ENCODE measurements around the gene DNAJC18.
"Not testable (repeated sequence)": the region's sequence is repeated elsewhere in the genome, so short reads cannot be mapped to it uniquely, and the experiment has no call there.

DNAJC18 gene

DNA sequence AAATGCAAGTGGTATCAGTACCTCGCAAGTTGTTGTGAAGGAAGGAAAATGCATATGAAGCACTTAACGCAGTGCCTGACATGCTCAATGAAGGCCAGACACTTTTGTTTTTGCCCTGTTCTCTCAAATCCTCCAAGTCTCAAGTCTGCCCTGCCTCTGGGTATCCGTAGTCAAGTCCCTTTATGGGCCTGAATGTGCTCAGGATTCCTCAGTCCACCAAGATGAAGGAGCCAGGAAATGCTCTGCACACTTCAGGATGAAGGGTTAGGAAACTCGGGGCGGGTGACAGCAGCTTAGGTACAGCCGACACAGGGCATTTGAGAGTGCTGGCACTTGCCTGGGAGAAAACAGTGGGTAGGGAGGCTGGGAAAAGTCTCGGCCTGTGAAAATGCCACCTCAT is 21.9 kb upstream of the DNAJC18 start:
- DNase-seq (ENCODE audit: low spot score): no peak

DNA sequence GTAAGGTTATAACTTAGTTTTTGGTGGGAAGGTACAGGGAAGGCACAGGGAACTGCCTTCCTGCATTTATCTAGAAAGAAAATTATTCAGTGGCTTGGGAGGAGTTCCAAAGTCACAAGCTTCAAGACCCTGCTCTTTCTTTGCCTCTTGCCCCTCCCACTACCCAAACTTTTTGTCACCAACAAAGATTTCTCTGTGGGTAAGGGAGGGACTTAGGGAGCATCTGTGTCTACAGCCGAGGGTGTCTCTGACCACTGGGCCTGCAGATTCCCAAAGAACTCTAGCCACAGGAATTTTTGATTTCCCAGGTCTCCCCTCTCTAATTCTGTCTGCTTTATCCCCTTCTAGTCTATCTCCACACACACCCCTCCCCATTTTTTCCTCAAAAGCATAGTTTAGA is 21.1 kb upstream of the DNAJC18 start:
- no peak for DNase-seq (ENCODE audit: low spot score)

DNA sequence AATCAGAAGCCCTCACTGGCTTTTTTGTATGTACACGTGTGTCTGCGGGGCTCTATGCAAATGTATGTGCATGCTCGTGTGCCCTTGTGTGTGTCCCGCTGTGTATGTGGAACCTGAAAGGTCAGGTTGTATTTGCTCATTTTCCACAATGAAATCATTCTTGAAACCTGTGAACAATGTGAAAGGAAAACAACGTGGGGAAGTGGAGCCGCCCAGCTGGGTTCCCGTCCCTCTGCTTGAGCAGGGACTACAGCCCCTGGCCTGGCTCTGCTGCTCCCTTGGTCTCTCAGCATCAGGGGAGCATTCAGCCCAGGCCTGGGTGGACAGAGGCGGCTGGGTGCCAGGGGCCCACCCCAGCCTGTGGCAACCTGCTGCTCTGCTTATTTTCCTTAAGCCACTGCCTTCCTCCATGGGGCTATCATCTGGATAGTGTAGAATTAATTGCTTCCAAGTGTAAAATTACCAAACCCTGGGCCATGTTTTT is 20.2 kb upstream of the DNAJC18 start:
- DNase-seq (ENCODE audit: low spot score): no peak

DNA sequence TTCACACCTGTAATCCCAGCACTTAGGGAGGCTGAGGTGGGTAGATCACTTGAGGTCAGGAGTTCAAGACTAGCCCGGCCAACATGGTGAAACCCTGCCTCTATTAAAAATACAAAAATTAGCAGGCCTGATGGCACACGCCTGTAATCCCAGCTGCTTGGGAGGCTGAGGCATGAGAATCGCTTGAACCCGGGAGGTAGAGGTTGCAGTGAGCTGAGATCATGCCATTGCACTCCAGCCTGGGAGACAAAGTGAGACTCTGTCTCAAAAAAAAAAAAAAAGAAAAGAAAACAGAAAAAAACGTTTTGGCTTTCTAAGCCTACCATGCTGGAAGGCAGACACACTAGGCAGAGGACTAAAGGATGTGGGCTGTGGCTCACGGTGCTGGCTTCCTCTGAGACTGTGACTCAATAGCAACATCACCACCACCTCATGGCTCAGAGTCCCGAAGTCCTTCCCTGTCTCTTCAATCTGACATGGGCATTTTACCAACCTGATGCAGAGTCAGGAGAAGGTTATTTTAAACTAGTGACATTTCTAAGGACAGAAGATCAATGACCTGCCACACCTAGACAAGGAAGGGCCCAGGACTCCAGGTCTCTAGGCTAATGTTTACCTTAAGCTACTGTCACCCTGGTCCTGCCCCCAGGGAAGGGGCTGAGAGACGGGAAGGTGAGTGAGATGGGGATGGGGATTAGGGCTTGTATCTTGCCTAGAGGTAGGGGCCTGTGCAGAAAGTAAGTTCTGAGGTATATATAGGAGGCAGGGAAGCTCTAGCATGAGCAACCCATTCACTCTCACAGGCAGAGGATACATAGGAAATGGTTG is 19.5 kb upstream of the DNAJC18 start:
- no peak for DNase-seq (ENCODE audit: low spot score)

DNA sequence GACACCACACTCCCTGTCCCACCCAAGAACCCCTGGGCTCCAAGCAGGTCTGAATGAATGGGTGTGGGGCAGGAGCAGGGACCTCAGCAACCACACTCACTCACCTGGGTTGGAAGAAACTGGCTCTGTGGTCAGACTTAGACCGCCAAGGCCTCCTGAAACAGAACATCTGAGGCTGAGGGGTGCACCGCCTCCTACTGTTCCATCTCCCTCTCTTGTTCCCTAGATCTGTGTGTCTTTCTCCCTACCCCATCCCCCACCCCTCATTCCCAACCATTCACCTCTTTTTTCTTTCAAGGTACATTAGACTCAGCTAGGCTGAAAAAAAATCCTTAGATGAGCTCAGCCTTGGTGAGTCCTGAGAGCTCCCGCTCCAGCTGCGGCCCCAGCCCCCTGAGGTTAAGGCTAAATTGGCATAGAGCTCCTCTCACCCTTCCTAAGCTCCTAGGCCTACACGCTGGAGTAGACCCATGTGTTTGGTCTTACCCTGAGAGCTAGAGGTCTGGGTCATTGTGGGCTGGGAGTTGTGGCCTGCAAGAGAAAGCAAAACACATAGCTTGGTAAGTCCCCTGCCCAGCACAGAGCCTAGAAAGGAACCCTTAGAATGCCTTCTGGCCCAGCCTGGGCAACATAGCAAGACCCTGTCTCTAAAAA is 18.5 kb upstream of the DNAJC18 start:
- no peak for DNase-seq (ENCODE audit: low spot score)

DNA sequence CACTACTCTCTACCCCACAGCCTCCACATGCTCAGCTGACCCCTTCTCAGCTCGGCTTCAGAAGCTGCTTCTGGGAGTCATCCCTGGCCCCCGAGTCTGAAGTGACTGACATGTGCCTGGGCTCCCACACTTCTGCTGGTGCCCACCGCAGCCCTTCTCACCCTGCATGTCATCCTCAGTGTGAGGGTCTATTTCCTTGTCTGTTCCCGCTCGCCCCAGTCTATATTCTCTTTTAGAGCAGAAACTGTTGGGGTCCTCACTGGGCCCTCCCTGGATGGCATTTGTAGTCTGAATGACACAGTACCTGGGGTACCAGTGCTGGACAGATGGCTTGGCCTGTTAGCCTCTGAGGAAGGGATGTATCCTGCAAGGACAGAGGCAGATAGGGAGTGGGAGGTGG is 17.9 kb upstream of the DNAJC18 start:
- no peak for DNase-seq (ENCODE audit: low spot score)

DNA sequence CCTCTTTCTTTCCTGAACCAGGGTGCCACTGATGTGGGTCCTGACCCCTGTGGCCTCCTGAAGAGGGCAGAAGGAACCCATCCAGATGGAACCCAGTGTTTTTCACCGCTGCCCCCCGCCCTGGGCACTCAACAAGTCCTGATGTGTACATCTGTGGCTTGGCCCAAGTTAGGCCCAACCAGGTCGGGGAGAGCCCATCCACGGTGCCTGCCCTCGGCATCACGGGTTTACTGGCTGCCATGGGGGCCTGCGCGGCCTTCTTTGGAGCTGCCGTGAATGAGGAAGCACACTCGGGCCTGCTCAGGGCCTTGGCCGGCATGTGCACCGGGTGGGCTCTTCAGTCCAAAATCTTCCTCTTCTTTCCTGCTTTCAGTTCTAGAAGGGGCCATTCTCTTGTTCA is 17.5 kb upstream of the DNAJC18 start:
- no peak for DNase-seq (ENCODE audit: low spot score)

DNA sequence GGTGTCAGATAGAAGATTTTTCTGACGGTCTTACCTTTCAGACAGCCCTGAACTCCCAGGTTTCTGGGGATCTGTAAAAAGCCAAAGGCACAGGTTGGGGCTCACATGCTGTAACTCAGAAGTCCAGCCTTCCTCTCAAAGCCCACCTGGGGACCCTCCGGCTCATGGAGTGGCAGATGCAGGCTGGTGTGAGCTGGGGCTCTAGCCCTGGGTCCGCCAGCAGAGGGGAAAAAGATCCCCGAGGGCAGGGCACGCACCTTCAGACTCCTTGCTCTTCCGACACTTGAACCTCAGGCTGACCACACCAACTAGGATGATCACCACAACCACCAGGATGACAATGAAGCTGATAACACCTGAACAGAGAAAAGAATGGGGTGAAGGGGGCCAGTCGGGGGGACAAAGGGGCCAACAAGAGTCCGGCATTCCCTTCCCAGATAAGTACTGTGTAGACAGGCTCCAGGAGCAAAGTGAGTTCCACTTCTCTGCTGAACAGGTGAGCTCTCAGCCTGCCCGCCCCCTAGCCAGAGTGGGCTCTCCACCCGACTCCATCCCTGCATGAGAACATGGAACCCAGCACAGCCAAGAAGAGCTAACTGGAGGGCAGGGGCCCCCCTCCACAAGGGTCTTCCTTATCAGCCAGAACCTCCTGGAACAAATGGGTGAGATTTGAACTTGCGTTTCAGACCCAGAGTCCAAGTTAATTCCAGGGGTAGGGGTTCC is 15.4 kb upstream of the DNAJC18 start:
- no peak for DNase-seq (ENCODE audit: low spot score)

DNA sequence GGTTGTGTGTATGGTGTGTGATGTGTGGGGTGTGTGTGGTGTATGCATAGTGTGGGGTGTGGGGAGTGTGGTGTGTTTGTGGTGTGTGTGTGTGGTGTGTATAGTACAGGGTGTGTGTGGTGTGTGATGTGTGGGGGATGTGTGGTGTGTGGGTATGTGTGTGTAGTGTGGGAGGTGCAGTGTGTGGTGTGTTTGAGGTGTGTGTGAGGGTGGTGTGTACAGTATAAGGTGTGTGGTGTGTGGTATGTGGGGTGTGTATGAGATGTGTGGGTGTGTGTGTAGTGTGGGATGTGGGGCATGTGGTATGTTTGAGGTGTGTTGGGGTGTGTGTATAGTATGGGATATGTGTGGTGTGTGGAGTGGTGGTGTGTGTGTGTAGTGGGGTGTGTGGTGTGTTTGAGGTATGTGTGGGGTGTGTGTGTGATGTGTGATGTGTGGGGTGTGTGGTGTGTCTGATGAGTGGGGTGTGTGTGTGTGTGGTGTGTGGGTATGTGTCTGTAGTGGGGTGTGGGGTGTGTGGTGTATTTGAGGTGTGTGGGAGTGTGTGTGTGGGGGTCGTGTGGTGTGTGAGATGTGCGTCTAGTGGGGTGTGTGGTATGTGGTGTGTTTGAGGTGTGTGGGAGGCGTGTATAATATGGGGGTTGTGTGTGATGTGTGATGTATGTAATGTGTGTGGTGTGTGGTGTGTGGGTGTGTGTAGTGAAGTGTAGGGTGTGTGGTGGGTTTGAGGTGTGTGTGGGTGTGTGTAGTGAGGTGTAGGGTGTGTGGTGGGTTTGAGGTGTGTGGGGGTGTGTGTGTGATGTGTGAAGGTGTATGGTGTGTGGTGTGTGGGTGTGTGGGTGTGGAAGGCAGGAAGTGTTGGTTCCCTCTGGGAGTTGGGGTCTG is 14.6 kb upstream of the DNAJC18 start:
- no peak for DNase-seq (ENCODE audit: low spot score)

DNA sequence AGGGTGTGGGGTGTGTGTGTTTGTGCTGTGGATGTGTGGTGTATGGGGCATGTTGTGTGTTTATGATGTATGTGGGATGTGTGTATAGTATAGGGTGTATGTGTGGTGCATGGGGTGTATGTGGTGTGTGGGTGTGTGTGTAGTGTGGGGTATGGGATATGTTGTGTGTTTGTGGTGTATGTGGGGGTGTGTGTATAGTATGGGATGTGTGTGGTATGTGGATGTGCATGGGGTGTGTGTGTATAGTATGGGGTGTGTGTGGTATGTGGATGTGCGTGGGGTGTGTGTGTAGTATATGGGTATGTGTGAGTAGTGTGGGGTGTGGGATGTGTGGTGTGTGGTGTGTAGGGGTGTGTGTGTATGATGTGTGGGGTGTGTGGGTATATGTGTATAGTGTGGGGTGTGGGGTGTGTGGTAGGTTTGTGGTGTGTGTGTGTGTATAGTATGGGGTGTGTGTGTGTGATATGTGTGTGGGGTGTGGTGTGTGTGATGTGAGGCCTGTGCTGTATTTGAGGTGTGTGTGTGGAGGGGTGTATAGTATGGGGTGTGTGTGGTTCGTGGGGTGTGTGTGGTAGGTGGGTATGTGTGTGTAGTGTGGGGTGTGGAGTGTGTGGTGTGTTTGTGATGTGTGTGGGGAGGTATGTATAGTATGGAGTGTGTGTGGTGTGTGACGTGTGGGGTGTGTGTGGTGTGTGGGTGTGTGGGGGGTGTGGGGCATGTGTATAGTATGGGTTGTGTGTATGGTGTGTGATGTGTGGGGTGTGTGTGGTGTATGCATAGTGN is 12.7 kb upstream of the DNAJC18 start:
- DNase-seq (ENCODE audit: low spot score): no peak

DNA sequence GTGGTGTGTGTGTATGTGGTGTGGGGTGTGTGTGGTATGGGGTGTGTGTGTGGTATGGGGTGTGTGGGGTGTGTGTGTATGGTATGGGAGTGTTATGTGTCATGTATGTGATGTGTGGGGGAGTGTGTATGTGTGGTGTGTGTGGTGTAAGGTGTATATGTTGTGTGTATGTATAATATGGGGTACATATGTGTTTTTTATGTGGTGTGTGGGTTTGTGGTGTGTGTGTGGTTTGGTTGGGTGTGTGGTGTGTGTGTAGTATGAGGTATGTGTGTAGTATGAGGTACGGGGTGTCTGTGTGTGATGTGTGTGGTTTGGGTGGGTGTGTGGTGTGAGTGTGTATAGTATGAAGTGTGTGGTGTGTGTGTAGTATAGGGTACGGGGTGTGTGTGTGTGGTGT is 11.9 kb upstream of the DNAJC18 start:
- DNase-seq (ENCODE audit: low spot score): no peak

DNA sequence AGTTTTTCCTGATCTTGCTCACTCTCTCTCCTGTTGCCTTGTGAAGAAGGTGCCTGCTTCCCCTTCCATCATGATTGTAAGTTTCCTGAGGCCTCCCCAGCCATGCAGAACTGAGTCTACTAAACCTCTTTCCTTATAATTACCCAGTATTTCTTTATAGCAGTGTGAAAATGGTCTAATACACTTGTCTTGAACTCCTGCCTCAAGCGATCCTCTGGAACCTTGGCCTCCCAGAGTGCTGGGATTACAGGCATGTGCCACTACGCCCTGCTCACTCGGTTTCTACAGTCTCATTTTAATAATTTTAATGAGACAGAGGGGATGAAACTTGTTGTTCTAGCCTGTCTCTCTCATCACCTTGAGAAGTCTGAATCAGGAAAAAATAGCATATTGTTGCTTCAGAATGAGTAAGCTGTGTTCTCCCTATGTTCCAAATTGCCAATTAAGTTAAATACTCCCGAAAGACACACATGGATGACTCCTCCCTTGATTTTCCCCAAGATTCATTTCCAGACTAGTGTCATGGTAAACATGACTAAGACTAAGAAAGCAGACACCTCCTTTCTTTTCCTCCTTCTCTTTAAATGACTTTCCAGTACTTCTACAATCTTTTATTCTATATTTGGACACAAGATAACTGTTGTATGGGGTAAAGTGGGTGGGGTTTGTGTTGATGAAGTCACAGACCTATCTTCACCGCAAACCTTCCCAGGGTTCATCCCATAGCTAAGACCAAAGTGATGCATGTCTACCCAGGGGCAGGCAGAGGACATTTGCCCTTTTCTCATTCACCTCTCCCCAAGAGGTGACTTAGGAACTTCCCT is 7.8 kb upstream of the DNAJC18 start:
- DNase-seq (ENCODE audit: low spot score): no peak

DNA sequence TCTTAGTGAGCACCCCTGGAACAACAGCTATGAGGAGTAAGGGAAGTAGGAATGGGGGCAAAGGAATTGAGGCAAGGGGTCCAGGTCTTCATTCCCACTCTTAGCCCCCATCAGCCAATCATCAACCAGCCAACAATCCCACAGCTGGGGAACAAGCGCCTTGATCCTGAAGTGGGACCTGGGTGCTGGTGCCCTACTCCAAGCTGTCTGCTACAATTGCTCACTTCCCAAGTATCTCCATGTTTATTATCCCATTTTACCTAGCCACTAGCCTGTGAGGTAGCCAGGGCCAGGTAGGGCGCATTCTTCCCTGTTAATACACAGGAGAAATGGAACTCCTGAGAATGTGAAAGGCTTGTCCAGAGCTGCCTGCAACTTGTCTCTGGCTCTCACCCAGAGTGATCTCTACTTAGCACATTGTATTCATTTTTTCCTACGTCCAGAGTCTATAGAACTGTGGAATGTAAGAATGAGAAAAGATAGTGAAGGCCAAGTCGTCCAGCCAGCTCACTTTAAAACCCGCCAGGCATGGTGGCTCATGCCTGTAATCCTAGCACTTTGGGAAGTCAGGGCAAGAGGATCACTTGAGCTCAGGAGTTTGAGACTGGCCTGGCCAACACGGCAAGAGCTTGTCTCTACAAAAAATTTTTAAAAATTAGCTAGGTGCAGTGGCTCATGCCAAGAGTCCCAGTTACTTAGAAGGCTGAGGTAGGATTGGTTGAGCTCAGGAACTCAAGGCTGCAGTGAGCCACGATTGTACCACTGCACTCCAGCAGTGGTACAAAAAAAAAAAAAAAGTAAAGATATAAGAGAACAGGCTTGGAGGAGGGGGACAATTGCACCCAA is 6.2 kb upstream of the DNAJC18 start:
- no peak for DNase-seq (ENCODE audit: low spot score)

DNA sequence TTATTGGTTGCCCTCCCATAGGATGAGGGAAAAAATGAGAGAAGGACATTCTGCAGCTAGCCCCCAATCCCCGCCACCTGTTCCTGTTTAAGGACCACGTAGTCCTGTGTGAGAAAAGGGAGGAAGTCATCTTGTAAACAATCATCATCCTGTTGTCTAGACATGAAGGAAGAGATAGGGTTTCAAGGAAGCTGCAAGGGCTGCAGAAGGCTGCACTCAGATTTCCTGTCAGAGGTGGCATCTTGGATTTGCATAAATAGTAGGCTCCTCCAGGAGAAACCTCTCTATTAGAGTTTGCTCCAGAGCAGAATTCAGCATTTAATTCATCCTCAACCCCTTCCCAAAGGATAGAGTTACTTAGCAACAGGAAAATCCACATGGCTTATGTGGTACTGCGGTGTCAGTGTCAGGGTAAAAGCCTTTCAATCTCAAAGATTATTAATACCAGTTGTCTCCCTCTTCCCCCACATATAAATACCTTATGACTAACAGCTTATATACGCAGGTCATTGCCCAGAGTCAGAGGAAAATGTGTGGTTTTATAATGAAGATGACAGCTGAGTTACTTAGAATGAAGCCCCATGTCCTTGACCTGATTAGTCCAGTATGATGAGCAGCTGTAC is 4.6 kb upstream of the DNAJC18 start:
- no peak for DNase-seq (ENCODE audit: low spot score)

DNA sequence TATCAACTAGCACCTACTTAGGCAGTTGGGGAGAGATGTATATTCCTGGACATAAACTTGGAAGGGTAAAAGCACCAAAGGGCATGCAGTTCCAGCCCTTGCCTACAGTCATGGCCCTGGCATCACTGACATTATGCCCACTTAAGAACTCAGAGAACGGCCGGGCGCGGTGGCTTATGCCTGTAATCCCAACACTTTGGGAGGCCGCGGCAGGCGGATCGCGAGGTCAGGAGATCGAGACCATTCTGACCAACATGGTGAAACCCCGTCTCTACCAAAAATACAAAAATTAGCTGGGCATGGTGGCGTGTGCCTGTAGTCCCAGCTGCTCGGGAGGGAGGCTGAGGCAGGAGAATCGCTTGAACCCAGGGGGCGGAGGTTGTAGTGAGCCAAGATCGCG is 1.1 kb upstream of the DNAJC18 start:
- DNase-seq (ENCODE audit: low spot score): not testable (repeated sequence)

DNA sequence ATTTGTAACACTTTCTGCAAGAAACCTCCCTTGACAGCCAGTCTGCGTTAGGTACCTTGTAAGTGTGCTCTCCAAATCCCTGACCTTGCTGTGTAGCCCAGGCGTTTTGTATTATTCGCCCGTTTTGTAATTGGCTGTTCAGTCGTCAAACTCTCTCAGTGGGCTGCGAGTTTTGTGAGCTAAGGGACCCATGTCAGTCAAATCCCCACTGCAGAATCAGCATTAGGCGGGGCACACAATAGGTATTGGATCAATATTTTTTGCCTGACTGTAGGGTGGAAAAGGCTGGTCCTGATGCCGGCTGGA is 665 bp downstream of the DNAJC18 start:
- no peak for DNase-seq (ENCODE audit: low spot score)

DNA sequence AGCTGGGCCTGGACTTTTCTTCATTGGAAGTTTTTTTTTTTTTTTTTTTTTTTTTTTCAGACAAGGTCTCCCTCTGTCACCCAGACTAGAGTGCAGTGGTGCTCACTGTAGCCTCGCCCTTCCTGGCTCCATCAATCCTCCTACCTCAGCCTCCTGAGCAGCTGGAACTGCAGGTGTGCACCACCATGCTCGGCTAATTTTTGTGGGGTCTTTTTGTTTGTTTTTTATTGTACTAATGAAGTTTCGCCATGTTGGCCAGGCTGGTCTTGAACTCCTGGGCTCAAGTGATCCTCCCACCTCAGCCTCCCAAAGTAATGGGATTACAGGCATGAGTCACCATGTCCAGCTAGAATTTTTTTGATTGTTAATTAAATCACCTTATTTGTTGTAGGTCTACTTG is 3.6 kb downstream of the DNAJC18 start:
- DNase-seq (ENCODE audit: low spot score): no peak

DNA sequence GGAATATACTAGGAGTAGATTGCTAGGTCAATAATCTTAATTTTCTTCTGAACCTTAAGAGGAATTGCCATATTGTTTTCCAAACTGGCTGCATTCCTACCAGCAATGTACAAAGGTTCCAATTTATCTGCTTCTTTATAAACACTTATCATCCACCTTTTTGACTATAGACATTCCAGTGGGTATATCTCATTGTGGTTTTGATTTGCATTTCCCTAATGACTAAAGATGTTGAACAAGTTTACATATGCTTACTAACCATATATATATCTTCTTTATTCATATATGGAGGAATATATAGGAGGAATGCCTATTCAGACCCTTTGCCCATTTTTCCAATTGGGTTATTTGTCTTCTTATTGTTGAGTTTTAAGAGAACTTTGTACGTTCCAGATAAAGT is 7.6 kb downstream of the DNAJC18 start:
- DNase-seq (ENCODE audit: low spot score): no peak

DNA sequence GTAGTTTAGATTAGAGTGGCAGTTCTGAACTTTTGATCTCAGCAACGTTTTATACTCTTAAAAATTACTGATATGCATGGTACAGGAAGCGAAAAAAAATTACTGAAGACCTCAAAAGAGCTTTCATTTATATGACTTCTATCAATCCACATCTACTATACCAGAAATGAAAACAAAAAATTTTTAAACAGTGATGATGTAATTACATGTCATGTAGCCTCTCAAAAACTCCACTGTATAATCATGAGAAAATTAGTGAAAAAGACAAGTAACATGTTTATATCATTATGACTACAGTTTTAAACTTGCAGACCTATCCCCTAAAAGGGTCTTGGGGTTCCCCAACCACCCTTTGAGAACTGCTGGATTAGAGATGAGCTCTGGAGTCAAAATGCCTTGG is 9.3 kb downstream of the DNAJC18 start:
- DNase-seq (ENCODE audit: low spot score): no peak
